ENCODE measurements around the gene POLDIP2. TPM values are rescaled to one million over a fixed set of nuclear protein-coding genes. Genes with fewer than 3 reads are reported as not detected.
A peak's percentile ranks its signal among the peaks of the same experiment; 100 is the strongest.

Gene POLDIP2
- total RNA-seq, 2 experiments from 2014 or later, result 22.1 to 23.9 TPM

GRCh38 chr17:28388106-28388505, 30.8 kb upstream of the POLDIP2 start:
- no peak overlapping the region for H3K27ac ChIP-seq (ENCODE audit: low read depth in 1 of 2, low read length in 2 of 2)
- CTCF ChIA-PET, result no interaction called here
- DNase-seq (no peak), ATAC-seq (ENCODE audit: poor library complexity) (no peak)
- no peaks in the 10 kb centered on the region for H3K27me3 Mint-ChIP-seq
- no peaks in the 10 kb centered on the region for H3K9me3 ChIP-seq (ENCODE audit: control insufficient read depth in 1 of 2, insufficient read depth in 1 of 2, low read length in 2 of 2)
- no peaks in the 10 kb centered on the region for H3K9me3 Mint-ChIP-seq
- peaks cover 49% of the 10 kb centered on the region for H3K36me3 ChIP-seq (ENCODE audit: insufficient read depth, low read length)
- POLR2A ChIA-PET, result no interaction called here
- intact Hi-C loops (cut with DNase I, micrococcal nuclease), result loop anchor here in 1 of 2 experiments (10.0 kb wide), 1 partner anchor 157 kb away; no protein-coding TSS in a partner anchor
- H3K27me3 ChIP-seq (ENCODE audit: control insufficient read depth in 1 of 2, insufficient read depth in 2 of 2, low read length in 2 of 2), result no peaks in the 10 kb centered on the region
- H3K36me3 Mint-ChIP-seq (ENCODE audit: low read depth), result peaks cover 48% of the 10 kb centered on the region
- no peak overlapping the region for H3K4me3 ChIP-seq (ENCODE audit: low read length)
- peaks cover 24% of the 10 kb centered on the region for H3K4me1 ChIP-seq (ENCODE audit: insufficient read depth, low read length)
- no peak for TF ChIP-seq CTCF (IDR thresholded peaks at IDR 0.05)
- H3K4me3 Mint-ChIP-seq, result no peak overlapping the region
- no peak overlapping the region for H3K27ac Mint-ChIP-seq
- peaks cover 23% of the 10 kb centered on the region for H3K4me1 Mint-ChIP-seq (ENCODE audit: low read depth)

GRCh38 chr17:28386391-28386790, 29.1 kb upstream of the POLDIP2 start:
- Mint-ChIP-seq H3K4me3 (peak overlapping the region; percentile 56), H3K27me3 (peaks cover 8% of the 10 kb centered on the region)
- CTCF ChIA-PET, result no interaction called here

GRCh38 chr17:28385406-28385805, 28.1 kb upstream of the POLDIP2 start:
- DNase-seq, result peak in 1 of 14 experiments; percentile 43
- no peak for ATAC-seq (ENCODE audit: poor library complexity)
- H3K27ac ChIP-seq (ENCODE audit: low read depth in 1 of 2, low read length in 2 of 2), result no peak overlapping the region
- Mint-ChIP-seq H3K36me3 (ENCODE audit: low read depth) (peaks cover 29% of the 10 kb centered on the region), H3K4me1 (ENCODE audit: low read depth) (peaks cover 34% of the 10 kb centered on the region), H3K27ac (no peak overlapping the region), H3K9me3 (no peaks in the 10 kb centered on the region), H3K27me3 (peaks cover 8% of the 10 kb centered on the region), H3K4me3 (peak overlapping the region; percentile 94)
- intact Hi-C loops (cut with DNase I, micrococcal nuclease), result loop anchor here in 1 of 2 experiments (10.0 kb wide), 1 partner anchor 159 kb away; no protein-coding TSS in a partner anchor
- H3K9me3 ChIP-seq (ENCODE audit: control insufficient read depth in 1 of 2, insufficient read depth in 1 of 2, low read length in 2 of 2), result no peaks in the 10 kb centered on the region
- ChIA-PET CTCF (interaction anchor here (1.3 kb wide), 1 partner anchor 50 kb away, joined by 4 read pairs; the partner anchor contains the start of genes IFT20 and TNFAIP1), POLR2A (interaction anchor here (1.0 to 4.9 kb wide), 6 partner anchors 13 to 192 kb away, joined by 4 to 31 read pairs (median 11); partner anchors contain the start of genes ALDOC, IFT20, POLDIP2 and SARM1)
- H3K4me3 ChIP-seq (ENCODE audit: low read length), result peak overlapping the region; percentile 94
- no peak for TF ChIP-seq CTCF (IDR thresholded peaks at IDR 0.05)
- H3K36me3 ChIP-seq (ENCODE audit: insufficient read depth, low read length), result peaks cover 24% of the 10 kb centered on the region
- H3K4me1 ChIP-seq (ENCODE audit: insufficient read depth, low read length), result peaks cover 29% of the 10 kb centered on the region
- no peaks in the 10 kb centered on the region for H3K27me3 ChIP-seq (ENCODE audit: control insufficient read depth in 1 of 2, insufficient read depth in 2 of 2, low read length in 2 of 2)

More at GRCh38 chr17:28386391-28386790, 29.1 kb upstream of the POLDIP2 start:
- ATAC-seq (ENCODE audit: poor library complexity), result no peak
- H3K9me3 ChIP-seq (ENCODE audit: control insufficient read depth in 1 of 2, insufficient read depth in 1 of 2, low read length in 2 of 2), result no peaks in the 10 kb centered on the region
- no peak overlapping the region for H3K27ac ChIP-seq (ENCODE audit: low read depth in 1 of 2, low read length in 2 of 2)
- intact Hi-C loops (cut with DNase I, micrococcal nuclease), result loop anchor here in 1 of 2 experiments (10.0 kb wide), 1 partner anchor 158 kb away; no protein-coding TSS in a partner anchor
- no peak for DNase-seq
- H3K36me3 Mint-ChIP-seq (ENCODE audit: low read depth), result peaks cover 39% of the 10 kb centered on the region
- no peaks in the 10 kb centered on the region for H3K27me3 ChIP-seq (ENCODE audit: control insufficient read depth in 1 of 2, insufficient read depth in 2 of 2, low read length in 2 of 2)
- H3K4me1 ChIP-seq (ENCODE audit: insufficient read depth, low read length), result peaks cover 28% of the 10 kb centered on the region
- H3K9me3 Mint-ChIP-seq, result no peaks in the 10 kb centered on the region
- no peak overlapping the region for H3K27ac Mint-ChIP-seq
- TF ChIP-seq CTCF (IDR thresholded peaks at IDR 0.05), result no peak
- POLR2A ChIA-PET, result interaction anchor here (3.1 to 4.9 kb wide), 2 partner anchors 15 to 51 kb away, joined by 14 to 31 read pairs; partner anchors contain the start of genes IFT20, SARM1, TNFAIP1 and VTN
- no peak overlapping the region for H3K4me3 ChIP-seq (ENCODE audit: low read length)
- peaks cover 32% of the 10 kb centered on the region for H3K4me1 Mint-ChIP-seq (ENCODE audit: low read depth)
- peaks cover 34% of the 10 kb centered on the region for H3K36me3 ChIP-seq (ENCODE audit: insufficient read depth, low read length)

Data from CD4-positive, alpha-beta T cell (primary cell).